Measurements from ENCODE around the gene UPB1. TPM values are rescaled to one million over a fixed set of nuclear protein-coding genes. Genes with fewer than 3 reads are reported as not detected.

The UPB1 gene
- total RNA-seq, result not detected in 2 replicates

GRCh38 chr22:24494528-24495364 lies at the start of gene UPB1:
TSS of gene UPB1 (plus strand) at chr22:24495332. CDS start at chr22:24495404, 72 bp downstream.

GRCh38 chr22:24554313-24555164 lies 59.4 kb downstream of the UPB1 start, which contains the start of gene GUCD1:
TSS of gene GUCD1 (minus strand) at chr22:24555138. CDS start at chr22:24554991, 147 bp downstream.

GRCh38 chr22:24555165-24556039 lies 60.3 kb downstream of the UPB1 start, which contains the start of gene SNRPD3:
TSS of gene SNRPD3 (plus strand) at chr22:24555999. CDS start at chr22:24557675, 1,676 bp downstream.

Other genes starting within 250 kb of the UPB1 start
- gene SPECC1L, start 224.5 kb upstream of the UPB1 start, total RNA-seq, result 32.6 and 33.4 TPM in 2 replicates
- gene ADORA2A, start 67.7 kb upstream of the UPB1 start, total RNA-seq, result 0.54 and 3.1 TPM in 2 replicates
- 112 and 153 TPM in 2 replicates for gene GUCD1, start 59.8 kb downstream of the UPB1 start, total RNA-seq
- 84.4 and 105 TPM in 2 replicates for gene SNRPD3, start 60.7 kb downstream of the UPB1 start, total RNA-seq
- gene LRRC75B, start 97.7 kb downstream of the UPB1 start, total RNA-seq, result 6.7 and 8.2 TPM in 2 replicates
- 2.0 TPM in 2 replicates for gene GGT1, start 107.9 kb downstream of the UPB1 start, total RNA-seq

Measured in placental epithelial cell (primary cell).